ENCODE results near the gene MRPL22.
"Not testable (repeated sequence)": the region's sequence is repeated elsewhere in the genome, so short reads cannot be mapped to it uniquely, and the experiment has no call there.

Gene MRPL22

DNA sequence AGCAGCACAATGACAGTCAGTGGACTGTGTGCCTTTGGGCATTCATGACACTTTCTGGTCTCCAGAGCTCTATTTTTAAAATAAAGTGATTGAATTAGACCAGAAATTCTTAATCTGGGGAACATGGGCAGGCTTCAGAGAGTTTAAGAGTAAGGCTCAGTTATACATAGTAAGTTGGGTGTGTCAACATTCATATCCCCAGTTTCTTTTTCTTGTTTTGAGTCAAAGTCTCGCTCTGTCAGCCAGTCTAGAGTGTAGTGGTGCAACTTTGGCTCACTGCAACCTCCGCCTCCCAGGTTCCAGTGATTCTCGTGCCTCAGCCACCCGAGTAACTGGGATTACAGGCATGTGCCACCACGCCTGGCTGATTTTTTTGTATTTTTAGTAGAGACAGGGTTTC, 59.0 kb downstream of the MRPL22 start:
- DNase-seq: peak; percentile 35

- DNase-seq: no peak
Observed at GRCh38 chr5:155001523-155001922, 60.6 kb downstream of the MRPL22 start.

- DNase-seq: not testable (repeated sequence)
Observed at GRCh38 chr5:155002722-155003121, 61.8 kb downstream of the MRPL22 start.

GRCh38 chr5:155004138-155004744, 63.4 kb downstream of the MRPL22 start:
- DNase-seq: peak; percentile 29

DNA sequence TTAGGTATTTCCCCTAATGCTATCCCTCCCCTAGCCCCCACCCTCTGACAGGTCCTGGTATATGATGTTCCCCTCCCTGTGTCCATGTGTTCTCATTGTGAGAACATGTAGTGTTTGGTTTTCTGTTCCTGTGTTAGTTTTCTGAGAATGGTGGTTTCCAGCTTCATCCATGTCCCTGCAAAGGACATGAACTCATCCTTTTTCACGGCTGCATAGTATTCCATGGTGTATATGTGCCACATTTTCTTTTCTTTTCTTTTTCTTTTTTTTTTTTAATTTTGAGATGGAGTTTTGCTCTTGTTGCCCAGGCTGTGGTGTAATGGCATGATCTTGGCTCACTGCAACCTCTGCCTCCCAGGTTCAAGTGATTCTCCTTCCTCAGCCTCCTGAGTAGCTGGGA, 65.4 kb downstream of the MRPL22 start:
- not testable (repeated sequence) for DNase-seq

- no peak for DNase-seq
Observed at GRCh38 chr5:155008669-155009068, 67.8 kb downstream of the MRPL22 start.

DNA sequence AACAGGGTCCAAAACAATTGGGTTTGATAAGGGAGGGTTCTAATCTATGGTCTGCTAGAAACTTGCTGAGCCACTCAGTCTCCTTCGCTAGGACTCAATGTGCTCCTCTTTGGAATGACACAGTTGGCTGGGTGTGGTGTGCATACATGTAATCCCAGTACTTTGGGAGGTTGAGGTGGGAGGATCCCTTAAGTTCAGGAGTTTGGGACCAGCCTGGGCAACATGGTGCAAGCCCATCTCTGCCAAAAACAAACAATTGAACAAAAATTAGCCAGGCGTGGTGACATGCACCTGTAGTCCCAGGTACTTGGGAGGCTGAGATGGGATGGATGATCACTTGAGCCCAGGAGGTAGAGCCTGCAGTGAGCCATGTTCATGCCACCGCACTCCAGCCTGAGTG, 70.0 kb downstream of the MRPL22 start:
- DNase-seq: no peak

- DNase-seq: no peak
Observed at GRCh38 chr5:155013526-155013925, 72.7 kb downstream of the MRPL22 start, which contains the start of gene KIF4B. Gene KIF4B, plus strand, starts transcription at chr5:155013755. Its CDS starts 105 bp downstream, at chr5:155013860.

DNA sequence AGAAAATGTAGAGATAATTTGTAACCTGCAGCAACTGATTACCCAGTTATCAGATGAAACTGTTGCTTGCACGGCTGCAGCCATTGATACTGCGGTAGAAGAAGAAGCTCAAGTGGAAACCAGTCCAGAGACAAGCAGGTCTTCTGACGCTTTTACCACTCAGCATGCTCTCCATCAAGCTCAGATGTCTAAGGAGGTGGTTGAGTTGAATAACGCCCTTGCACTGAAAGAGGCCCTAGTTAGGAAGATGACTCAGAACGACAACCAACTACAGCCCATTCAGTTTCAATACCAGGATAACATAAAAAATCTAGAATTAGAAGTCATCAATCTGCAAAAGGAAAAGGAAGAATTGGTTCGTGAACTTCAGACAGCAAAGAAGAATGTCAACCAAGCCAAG, 74.4 kb downstream of the MRPL22 start:
- DNase-seq: peak; percentile 37

GRCh38 chr5:155017610-155018009, 76.7 kb downstream of the MRPL22 start:
- peak; percentile 54 for DNase-seq
